ENCODE data around the gene TNFSF9.
A peak's percentile ranks its signal among the peaks of the same experiment; 100 is the strongest.
"Not testable (repeated sequence)": the region's sequence is repeated elsewhere in the genome, so short reads cannot be mapped to it uniquely, and the experiment has no call there.

Gene TNFSF9

GRCh38 chr19:6531163-6531955 lies 533 bp downstream of the TNFSF9 start:
- DNase-seq (ENCODE audit: low read depth in 2 of 2, low spot score in 1 of 2), result no peak

- no peak for DNase-seq (ENCODE audit: low read depth in 2 of 2, low spot score in 1 of 2)
These were observed 1.1 kb downstream of the TNFSF9 start for GRCh38 chr19:6531956-6532243.

GRCh38 chr19:6532244-6532999 lies 1.6 kb downstream of the TNFSF9 start:
- no peak for DNase-seq (ENCODE audit: low read depth in 2 of 2, low spot score in 1 of 2)

DNA sequence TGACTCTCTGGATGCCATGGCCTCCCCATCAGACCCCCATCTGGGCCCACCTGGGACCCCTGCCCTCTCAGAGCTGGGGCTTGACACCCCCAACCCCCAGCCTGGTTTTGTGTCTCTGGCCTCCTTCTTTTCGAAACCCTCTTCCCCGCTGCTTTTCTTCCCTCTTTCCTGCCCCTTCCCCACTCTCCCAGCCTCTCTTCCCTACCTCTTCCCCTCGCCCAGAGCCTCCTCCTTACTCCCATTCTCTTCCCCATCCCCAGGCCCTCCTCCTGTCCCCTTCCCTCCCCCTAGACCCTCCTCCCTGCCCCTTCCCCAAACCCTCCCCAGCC lies 2.1 kb downstream of the TNFSF9 start:
- no peak for DNase-seq (ENCODE audit: low read depth in 2 of 2, low spot score in 1 of 2)

DNA sequence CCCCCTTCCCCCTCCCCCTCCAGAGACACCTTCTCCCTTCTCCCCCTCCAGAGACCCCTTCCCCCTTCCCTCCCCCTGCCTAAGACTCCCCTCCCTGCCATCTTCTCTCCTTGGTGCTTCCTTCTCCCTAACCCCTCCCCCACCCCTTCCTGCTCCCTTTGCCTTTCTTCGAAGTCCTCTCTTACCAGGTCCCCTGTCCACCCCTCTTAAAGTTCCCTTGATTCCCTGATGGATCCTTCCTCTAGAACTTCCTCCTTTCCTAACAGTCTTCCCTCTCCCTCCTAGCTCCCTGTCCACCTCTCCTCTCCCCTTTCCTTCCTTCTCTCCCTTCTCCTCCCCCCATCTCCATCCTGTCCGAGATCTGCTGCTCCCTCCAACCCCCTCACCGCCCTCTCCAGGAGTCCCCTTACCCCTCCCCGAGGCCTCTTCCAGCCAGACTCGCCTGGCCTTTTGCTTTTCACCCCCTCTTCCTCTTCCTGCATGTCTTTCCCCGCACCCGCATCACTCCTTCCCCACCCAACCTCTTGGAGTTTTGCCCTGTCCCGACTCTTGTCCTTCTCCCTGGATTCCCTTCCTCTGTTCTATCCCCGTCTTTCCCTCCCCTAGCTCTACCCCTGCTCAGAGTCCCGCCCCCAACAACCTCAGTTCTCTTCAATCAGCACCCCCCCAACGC lies 3.1 kb downstream of the TNFSF9 start:
- no peak for DNase-seq (ENCODE audit: low read depth in 2 of 2, low spot score in 1 of 2)

DNA sequence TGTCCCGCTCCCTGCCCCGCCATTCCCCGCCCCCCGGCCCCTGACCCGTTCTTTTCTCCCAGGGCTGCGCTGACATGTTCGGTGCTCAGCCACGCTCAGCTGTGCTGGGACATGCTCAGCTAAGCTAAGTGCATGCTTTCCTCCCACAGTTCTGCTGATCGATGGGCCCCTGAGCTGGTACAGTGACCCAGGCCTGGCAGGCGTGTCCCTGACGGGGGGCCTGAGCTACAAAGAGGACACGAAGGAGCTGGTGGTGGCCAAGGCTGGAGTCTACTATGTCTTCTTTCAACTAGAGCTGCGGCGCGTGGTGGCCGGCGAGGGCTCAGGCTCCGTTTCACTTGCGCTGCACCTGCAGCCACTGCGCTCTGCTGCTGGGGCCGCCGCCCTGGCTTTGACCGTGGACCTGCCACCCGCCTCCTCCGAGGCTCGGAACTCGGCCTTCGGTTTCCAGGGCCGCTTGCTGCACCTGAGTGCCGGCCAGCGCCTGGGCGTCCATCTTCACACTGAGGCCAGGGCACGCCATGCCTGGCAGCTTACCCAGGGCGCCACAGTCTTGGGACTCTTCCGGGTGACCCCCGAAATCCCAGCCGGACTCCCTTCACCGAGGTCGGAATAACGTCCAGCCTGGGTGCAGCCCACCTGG lies 3.7 kb downstream of the TNFSF9 start:
- no peak for DNase-seq (ENCODE audit: low read depth in 2 of 2, low spot score in 1 of 2)

- DNase-seq (ENCODE audit: low read depth in 2 of 2, low spot score in 1 of 2), result no peak
These were observed 4.8 kb downstream of the TNFSF9 start for GRCh38 chr19:6535558-6536137.

- no peak for DNase-seq (ENCODE audit: low read depth in 2 of 2, low spot score in 1 of 2)
These were observed 8.7 kb downstream of the TNFSF9 start for GRCh38 chr19:6539514-6539913.

- no peak for DNase-seq (ENCODE audit: low read depth in 2 of 2, low spot score in 1 of 2)
These were observed 10.3 kb downstream of the TNFSF9 start for GRCh38 chr19:6540918-6541689.

DNA sequence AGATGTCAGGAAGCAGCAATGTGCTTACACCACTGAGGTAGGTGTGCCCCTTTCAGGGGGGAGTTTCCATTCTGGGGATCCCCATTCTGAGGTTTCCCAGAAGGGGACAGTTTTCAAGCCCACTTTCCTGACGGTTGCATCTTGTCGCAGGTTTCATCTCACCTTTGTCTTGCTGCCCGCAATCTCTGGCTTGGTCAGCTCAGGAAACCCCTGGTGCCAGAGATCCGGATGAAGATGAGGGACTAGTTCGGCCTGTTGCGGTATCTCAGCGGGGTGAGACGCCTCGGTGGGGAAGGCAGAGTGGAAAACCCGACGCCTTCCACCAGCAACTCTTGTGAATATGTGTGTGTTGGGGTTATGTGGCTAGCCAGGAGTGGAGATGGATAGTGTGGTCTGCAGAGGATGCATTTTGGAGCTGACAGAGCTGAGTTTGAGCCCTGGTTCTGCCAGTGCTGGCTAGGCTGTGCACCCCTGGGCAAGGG lies 13.1 kb downstream of the TNFSF9 start:
- DNase-seq (ENCODE audit: low read depth in 2 of 2, low spot score in 1 of 2), result no peak

GRCh38 chr19:6550679-6551078 lies 19.9 kb downstream of the TNFSF9 start:
- not testable (repeated sequence) for DNase-seq (ENCODE audit: low read depth in 2 of 2, low spot score in 1 of 2)

- DNase-seq (ENCODE audit: low read depth in 2 of 2, low spot score in 1 of 2), result no peak
These were observed 20.3 kb downstream of the TNFSF9 start for GRCh38 chr19:6551091-6551490.

- peak; percentile 30 to 41 for DNase-seq (ENCODE audit: low read depth in 2 of 2, low spot score in 1 of 2)
These were observed 21.0 kb downstream of the TNFSF9 start for GRCh38 chr19:6551607-6552450.

DNA sequence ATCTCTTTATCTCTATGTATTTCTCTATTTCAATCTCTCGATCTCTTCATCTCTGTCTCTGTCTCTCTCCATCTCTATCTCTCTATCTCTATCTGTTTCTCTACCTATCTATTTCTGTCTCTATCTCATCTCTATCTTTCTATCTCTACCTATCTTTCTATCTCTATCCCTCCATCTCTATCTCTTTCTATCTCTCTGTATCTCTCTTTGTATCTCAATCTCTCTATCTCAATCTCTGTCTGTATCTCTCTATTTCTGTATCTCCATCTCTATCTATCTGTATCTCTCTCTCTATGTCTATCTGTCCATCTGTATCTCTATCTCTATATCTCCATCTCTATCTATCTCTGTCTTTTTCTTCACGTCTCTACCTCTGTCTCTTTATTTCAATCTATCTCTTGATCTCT lies 25.2 kb downstream of the TNFSF9 start:
- no peak for DNase-seq (ENCODE audit: low read depth in 2 of 2, low spot score in 1 of 2)

DNA sequence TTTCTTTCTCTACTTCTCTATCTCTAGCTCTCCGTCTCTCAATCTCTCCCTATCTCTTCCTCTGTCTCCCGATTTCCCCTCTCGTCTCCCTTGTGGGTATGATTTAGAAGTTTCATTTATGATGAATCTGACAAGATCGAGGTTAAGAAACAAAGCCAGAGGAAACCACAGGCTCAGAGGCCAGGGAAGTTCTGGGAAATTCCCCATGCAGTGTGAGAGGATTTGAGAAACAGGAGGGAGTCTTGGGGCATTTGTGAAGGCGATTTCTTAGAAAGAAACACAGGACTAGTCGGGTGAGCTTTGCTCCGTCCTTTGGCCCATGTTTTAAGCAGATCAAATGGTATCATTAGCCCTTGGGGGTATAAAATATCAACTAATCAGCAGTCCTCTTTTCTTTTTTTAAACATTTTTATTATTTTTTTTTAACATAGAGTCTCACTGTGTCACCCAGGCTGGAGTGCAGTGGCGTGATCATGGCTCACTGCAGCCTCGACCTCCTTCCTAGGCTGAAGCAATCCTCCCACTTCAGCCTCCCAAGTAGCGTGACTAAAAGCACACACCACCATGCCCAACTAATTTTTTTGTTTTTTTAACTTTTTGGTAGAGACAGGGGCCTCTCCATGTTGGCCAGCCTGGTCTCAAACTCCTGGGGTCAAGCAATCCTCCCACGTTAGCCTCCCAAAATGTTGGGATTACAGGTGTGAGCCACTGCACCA lies 25.8 kb downstream of the TNFSF9 start:
- no peak for DNase-seq (ENCODE audit: low read depth in 2 of 2, low spot score in 1 of 2)

GRCh38 chr19:6562437-6562836 lies 31.6 kb downstream of the TNFSF9 start:
- DNase-seq (ENCODE audit: low read depth in 2 of 2, low spot score in 1 of 2), result not testable (repeated sequence)

GRCh38 chr19:6564393-6564792 lies 33.6 kb downstream of the TNFSF9 start:
- DNase-seq (ENCODE audit: low read depth in 2 of 2, low spot score in 1 of 2), result no peak

DNA sequence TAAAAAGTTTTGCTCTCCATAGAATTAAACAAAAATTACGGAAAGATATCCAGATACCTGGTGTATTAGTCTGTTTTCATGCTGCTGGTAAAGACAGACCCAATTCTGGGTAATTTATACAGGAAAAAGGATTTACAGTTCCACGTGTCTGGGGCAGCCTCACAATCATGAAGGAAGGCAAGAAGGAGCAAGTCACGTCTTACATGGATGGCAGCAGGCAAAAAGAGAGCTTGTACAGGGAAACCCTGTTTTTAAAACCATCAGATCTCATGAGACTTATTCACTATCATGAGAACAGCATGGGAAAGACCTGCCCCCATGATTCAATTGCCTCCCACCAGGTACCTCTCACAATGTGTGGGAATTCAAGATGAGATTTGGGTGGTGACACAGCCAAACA lies 35.9 kb downstream of the TNFSF9 start:
- DNase-seq (ENCODE audit: low read depth in 2 of 2, low spot score in 1 of 2), result not testable (repeated sequence)

GRCh38 chr19:6568010-6568526 lies 37.2 kb downstream of the TNFSF9 start:
- no peak for DNase-seq (ENCODE audit: low read depth in 2 of 2, low spot score in 1 of 2)

Measured in stimulated activated CD8-positive, alpha-beta memory T cell treated with anti-CD3 and anti-CD28 coated beads, Interleukin-4, amount 100 ng/mL, for 1 hour (primary cell).